DND-41 (cell line): ENCODE measurements around the gene SLC35F6.
A peak's percentile ranks its signal among the peaks of the same experiment; 100 is the strongest.

Source experiments
- ATAC-seq: fragments of 200-7000 bp; cut with Tn5 transposase; 3 replicates; pipeline ENCODE4 v1.9.1; 2021; ENCODE audit warnings: low read depth; ENCODE audit not compliant: insufficient read depth
- DNase-seq: peaks from one replicate; pipeline ENCODE4 v3.0.0-alpha.2; 2020
- H2AFZ ChIP-seq: 2 replicates; pipeline ENCODE4 v1.6.0; 2012; ENCODE audit warnings: low read depth, low read length
- H3K27ac ChIP-seq: 2 replicates; pipeline ENCODE4 v1.5.1; 2012; ENCODE audit warnings: low read length, inconsistent platforms
- H3K27me3 ChIP-seq: fragments of 200-600 bp; sonication (generic); 2 replicates; pipeline ENCODE4 v1.6.0; 2012; ENCODE audit warnings: low read length, mild to moderate bottlenecking, inconsistent platforms; ENCODE audit not compliant: insufficient read depth, poor library complexity
- H3K36me3 ChIP-seq: 2 replicates; pipeline ENCODE4 v1.5.1; 2012; ENCODE audit warnings: low read length, inconsistent platforms; ENCODE audit not compliant: insufficient read depth
- H3K4me1 ChIP-seq: 2 replicates; pipeline ENCODE4 v1.5.1; 2012; ENCODE audit warnings: mild to moderate bottlenecking, low read length; ENCODE audit not compliant: insufficient read depth
- H3K4me2 ChIP-seq: 2 replicates; pipeline ENCODE4 v1.6.0; 2012; ENCODE audit warnings: mild to moderate bottlenecking, moderate library complexity, low read length, inconsistent platforms; ENCODE audit not compliant: insufficient read depth
- H3K4me3 ChIP-seq, 2 experiments: fragments of 200-600 bp in 1 of 2; shearing (Covaris generic) in 1 of 2; 2 replicates each; pipeline ENCODE4 v1.5.1; 2012 to 2016; ENCODE audit warnings: inconsistent platforms in 2 of 2, low read length in 2 of 2, mild to moderate bottlenecking in 2 of 2, low read depth in 1 of 2, moderate library complexity in 1 of 2
- H3K79me2 ChIP-seq: 2 replicates; pipeline ENCODE4 v1.6.0; 2012; ENCODE audit warnings: low read length, inconsistent platforms; ENCODE audit not compliant: insufficient read depth
- H3K9ac ChIP-seq: 2 replicates; pipeline ENCODE4 v1.6.0; 2012; ENCODE audit warnings: low read depth, mild to moderate bottlenecking, inconsistent platforms, low read length, moderate library complexity
- H3K9me3 ChIP-seq: 2 replicates; pipeline ENCODE4 v1.5.1; 2012; ENCODE audit warnings: low read length, moderate library complexity, mild to moderate bottlenecking, inconsistent platforms; ENCODE audit not compliant: insufficient read depth, severe bottlenecking
- H4K20me1 ChIP-seq: 2 replicates; pipeline ENCODE4 v1.6.0; 2012; ENCODE audit warnings: low read length; ENCODE audit not compliant: insufficient read depth
- CTCF ChIP-seq: IDR thresholded peaks from 2 replicates; pipeline ENCODE4 v1.5.1; 2012; ENCODE audit warnings: borderline replicate concordance, low read length, moderate library complexity, mild to moderate bottlenecking; ENCODE audit not compliant: poor library complexity, severe bottlenecking; ENCODE audit errors: extremely low read depth
- EZH2 ChIP-seq: IDR thresholded peaks from 3 replicates; pipeline ENCODE4 v1.6.1; 2012; ENCODE audit warnings: borderline replicate concordance, low read depth, mild to moderate bottlenecking, moderate library complexity, low read length, inconsistent platforms; ENCODE audit not compliant: severe bottlenecking

The SLC35F6 gene

GRCh38 chr2:26764078-26764887 is at the start of gene SLC35F6:
Gene SLC35F6 (plus strand): TSS chr2:26764284. CDS start chr2:26764350, 66 bp downstream.
- H3K4me1 ChIP-seq, result peaks cover 34% of the 10 kb centered on the region
- peak within 1 kb of the TSS; percentile 99 for H2AFZ ChIP-seq
- peak within 1 kb of the TSS; percentile 88 for H3K27ac ChIP-seq
- peak; percentile 95 for ATAC-seq
- H3K9ac ChIP-seq, result peak within 1 kb of the TSS; percentile 81
- DNase-seq, result peak; percentile 82
- no peaks in the 10 kb centered on the region for H3K9me3 ChIP-seq
- H3K4me2 ChIP-seq, result peak within 1 kb of the TSS; percentile 89
- H4K20me1 ChIP-seq, result peaks cover 32% of the 10 kb centered on the region
- peaks cover 9% of the 10 kb centered on the region for H3K36me3 ChIP-seq
- no peak for TF ChIP-seq CTCF
- no peak for TF ChIP-seq EZH2
- peak within 1 kb of the TSS; percentile 82 to 96 for H3K4me3 ChIP-seq
- no peaks in the 10 kb centered on the region for H3K27me3 ChIP-seq
- peaks cover 49% of the 10 kb centered on the region for H3K79me2 ChIP-seq

- H3K4me3 ChIP-seq, result no peak overlapping the region
- H3K4me1 ChIP-seq, result no peaks in the 10 kb centered on the region
- H3K9me3 ChIP-seq, result no peaks in the 10 kb centered on the region
- no peak overlapping the region for H3K4me2 ChIP-seq
- H3K27me3 ChIP-seq, result no peaks in the 10 kb centered on the region
- H4K20me1 ChIP-seq, result peaks cover under 1% of the 10 kb centered on the region; the same call in 1 of the 2 replicates
- no peak for ATAC-seq
- no peak overlapping the region for H3K27ac ChIP-seq
- TF ChIP-seq EZH2, result no peak
- no peak for TF ChIP-seq CTCF
- H3K36me3 ChIP-seq, result no peaks in the 10 kb centered on the region
- no peak overlapping the region for H2AFZ ChIP-seq
- H3K9ac ChIP-seq, result no peak overlapping the region
- H3K79me2 ChIP-seq, result no peaks in the 10 kb centered on the region
- no peak for DNase-seq
Observed at GRCh38 chr2:26715528-26716270, 48.4 kb upstream of the SLC35F6 start.

- H3K9me3 ChIP-seq, result no peaks in the 10 kb centered on the region
- TF ChIP-seq EZH2 (no peak), CTCF (no peak)
- H2AFZ ChIP-seq, result no peak overlapping the region
- no peaks in the 10 kb centered on the region for H3K36me3 ChIP-seq
- no peak overlapping the region for H3K4me2 ChIP-seq
- no peaks in the 10 kb centered on the region for H3K27me3 ChIP-seq
- no peak overlapping the region for H3K27ac ChIP-seq
- ATAC-seq, result no peak
- no peak overlapping the region for H3K4me3 ChIP-seq
- DNase-seq, result no peak
- H3K79me2 ChIP-seq, result no peaks in the 10 kb centered on the region
- peaks cover 4% of the 10 kb centered on the region; the same call in 1 of the 2 replicates for H4K20me1 ChIP-seq
- H3K9ac ChIP-seq, result no peak overlapping the region
- no peaks in the 10 kb centered on the region for H3K4me1 ChIP-seq
Observed at GRCh38 chr2:26716340-26716739, 47.7 kb upstream of the SLC35F6 start.
